Stimulated activated naive CD8-positive, alpha-beta T cell treated with anti-CD3 and anti-CD28 coated beads, Interleukin-15, Interleukin-2, amounts not matched to agents 100 U/mL and 50 U/mL, for 24 hours (primary cell): ENCODE measurements around the gene OAT.
"Not testable (repeated sequence)": the region's sequence is repeated elsewhere in the genome, so short reads cannot be mapped to it uniquely, and the experiment has no call there.

Source experiments
- ATAC-seq: fragments of 150-1000 bp; cut with Tn5 transposase; one replicate; pipeline ENCODE4 v1.10.0; 2021
- DNase-seq: peaks from one replicate; pipeline ENCODE4 v3.0.0; 2021

The OAT gene

DNA sequence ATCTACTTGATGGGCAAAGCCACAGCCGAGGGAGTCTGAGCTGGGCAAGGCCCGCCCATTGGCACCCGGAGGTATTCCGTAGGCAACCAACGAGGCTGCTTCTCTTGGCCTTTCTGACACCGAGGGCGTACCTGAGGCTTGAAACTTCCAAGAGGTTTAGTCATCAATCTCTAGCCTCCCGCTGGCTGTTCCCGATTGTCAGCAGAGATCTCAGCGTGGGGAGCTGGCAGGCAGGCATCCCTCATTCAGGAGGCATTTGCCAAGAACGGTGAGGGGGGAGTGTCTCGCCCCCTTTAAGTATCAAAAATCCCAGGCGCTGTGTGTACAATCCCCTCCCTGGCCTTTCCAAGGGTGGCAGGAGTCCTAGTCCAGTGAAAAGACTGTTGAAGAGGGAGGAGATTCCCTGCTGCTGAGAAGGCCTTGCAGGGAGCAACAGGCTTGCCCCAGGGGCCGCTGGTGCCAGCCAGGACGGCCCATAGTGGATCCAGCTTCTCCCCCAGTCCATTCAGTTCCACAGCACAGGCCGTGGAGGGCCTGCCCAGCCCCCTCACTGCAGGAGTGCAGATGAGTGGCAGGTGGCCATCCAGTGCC is 39.7 kb downstream of the OAT start:
- no peak for DNase-seq
- no peak for ATAC-seq

- DNase-seq (no peak), ATAC-seq (no peak)
These were observed 40.5 kb downstream of the OAT start for GRCh38 chr10:124378271-124378670.

- no peak for ATAC-seq
- DNase-seq: no peak
These were observed 41.6 kb downstream of the OAT start for GRCh38 chr10:124377101-124377500.

GRCh38 chr10:124376411-124376810 is 42.3 kb downstream of the OAT start:
- DNase-seq: no peak
- no peak for ATAC-seq

- DNase-seq: no peak
- ATAC-seq: no peak
These were observed 43.0 kb downstream of the OAT start for GRCh38 chr10:124375691-124376090.

GRCh38 chr10:124375353-124375614 is 43.4 kb downstream of the OAT start:
- DNase-seq: no peak
- no peak for ATAC-seq

DNA sequence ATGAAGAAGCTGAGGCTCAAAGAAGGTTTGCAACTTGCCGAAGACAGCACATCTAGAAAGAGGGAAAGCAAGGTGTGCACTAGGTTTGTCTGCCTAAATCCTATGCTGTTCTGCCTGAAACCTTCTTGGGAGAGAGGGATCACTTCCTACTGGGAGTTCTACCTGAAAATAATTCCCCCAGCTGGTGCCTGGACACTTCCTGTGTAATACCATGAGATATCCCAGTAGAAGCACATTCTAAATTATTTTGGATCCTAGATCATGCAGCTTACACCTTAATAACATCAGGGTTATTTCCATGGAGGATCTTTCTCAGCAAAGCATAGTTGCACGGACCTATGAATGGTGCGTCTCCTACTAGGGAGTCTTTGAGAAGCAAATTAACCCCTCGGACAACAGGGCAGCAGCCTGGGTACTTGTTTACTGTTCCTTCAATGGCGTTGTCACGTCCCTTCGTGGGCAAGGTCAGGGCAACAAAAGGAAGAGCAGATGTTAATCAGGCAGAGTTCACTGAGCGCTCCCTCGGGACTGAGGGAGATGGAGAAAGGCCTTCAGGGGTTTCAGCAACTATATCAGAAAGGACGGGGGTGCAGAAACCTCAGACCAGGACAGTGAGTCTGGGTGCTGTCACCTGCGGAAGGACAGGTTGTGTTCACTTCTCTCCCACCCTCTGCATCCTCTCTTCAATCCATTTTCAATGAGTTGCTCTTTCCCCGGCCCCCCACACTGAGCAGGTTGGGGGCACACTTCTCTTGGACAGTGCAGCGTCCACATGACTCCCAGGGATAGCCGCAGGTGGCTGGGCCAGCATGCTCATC is 44.0 kb downstream of the OAT start:
- ATAC-seq (no peak), DNase-seq (no peak)

DNA sequence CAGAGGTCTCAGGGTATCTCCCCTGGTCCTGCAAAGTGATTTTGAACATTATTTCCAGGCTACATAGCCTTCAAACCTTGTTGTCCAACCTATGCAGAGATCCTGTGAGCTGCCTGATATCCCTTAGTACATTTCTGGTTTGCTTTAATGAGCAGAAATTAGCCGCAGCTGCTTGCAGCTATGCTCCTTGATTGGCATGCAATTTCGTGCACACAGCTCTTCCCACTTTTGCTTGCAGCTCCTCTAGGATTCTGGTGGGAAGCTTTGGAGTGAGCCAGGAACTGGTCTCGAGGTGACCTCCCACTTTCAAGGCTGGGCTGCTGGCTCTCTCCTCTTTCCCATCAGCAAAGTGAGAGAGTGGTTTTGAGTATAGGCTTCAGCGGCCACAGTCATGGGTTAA is 45.8 kb downstream of the OAT start:
- DNase-seq (no peak), ATAC-seq (no peak)

- ATAC-seq (no peak), DNase-seq (no peak)
These were observed 48.3 kb downstream of the OAT start for GRCh38 chr10:124370426-124370825.

GRCh38 chr10:124369986-124370385 is 48.7 kb downstream of the OAT start:
- ATAC-seq: no peak
- no peak for DNase-seq

- not testable (repeated sequence) for DNase-seq, ATAC-seq
These were observed 49.2 kb downstream of the OAT start for GRCh38 chr10:124369533-124369932.

DNA sequence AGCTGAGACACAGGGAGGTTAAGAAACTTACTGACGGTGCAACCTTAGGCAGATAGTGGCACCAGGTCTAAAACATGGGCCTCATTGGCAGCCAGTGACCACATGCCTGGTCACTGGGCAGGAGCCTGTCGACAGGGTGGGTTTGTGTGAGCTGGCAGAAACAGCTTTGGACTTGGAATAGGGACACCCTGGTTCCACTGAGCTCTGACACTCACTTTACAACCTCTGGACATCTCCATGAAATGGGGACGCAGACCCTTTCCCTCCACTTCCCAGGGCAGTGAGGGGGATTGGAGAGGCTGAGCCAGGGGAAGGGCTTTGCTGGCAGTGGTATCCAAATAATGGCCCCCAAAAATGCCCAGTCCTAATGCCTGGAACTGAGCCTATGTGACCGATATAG is 49.7 kb downstream of the OAT start:
- ATAC-seq (no peak), DNase-seq (no peak)

DNA sequence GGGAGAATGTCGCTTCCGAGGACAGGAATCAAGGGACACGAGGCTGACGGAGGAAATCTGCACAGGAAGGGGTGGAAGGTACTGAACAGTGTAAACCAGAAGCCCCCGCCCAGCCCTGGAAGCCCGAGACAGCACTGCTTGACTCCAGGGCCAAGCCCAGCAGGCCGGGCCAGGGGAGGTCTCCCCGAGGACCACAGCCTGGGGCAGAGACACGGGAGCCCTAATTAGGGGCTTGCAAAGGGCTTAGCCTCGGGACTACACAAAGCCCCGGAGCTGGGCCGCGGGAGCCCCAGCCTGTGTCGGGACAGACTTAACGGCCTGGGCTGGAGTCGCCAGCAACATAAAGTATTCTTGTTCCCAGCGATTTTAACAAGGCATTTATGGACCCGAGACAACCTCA is 50.8 kb downstream of the OAT start:
- no peak for DNase-seq
- ATAC-seq: no peak

DNA sequence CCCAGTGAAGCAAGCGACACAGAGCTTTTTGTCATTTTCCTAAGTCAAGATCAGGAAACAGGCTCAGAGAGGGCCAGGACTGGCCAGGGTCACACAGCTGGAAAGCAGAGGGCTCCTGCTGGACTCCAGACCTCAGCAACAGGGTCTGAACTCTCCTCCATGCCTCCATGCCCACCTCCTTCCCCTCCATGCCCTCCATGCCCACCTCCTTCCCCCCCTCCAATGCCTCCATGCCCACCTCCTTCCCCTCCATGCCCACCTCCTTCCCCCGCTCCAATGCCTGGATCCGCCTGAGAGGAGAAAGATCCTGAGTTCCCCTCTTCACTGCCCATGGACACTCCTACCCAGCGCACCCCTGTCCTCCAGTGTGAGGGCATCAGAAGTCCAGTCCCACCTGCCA is 51.3 kb downstream of the OAT start:
- ATAC-seq: no peak

DNA sequence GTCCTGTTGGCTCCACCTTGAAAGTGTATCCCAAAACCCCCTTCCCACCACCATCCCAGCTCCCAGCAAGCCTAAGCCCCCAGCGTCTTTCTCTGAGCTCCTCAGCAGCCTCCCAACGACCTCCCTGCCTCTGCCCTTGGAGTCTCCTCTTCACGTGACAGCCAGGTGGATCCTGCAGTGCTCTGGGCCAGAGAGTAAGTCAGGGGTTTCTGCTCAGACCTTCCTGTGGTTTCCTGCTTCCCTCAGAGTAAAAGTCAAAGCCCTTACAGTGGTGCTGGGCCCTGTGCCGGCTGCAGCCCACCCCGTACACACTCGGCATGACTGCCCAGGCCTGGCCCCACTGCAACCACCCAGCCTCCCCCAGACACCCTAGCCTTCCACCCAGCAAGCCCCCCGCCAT is 51.9 kb downstream of the OAT start:
- no peak for ATAC-seq

More for the DNA sequence above, 51.3 kb downstream of the OAT start:
- no peak for DNase-seq

DNA sequence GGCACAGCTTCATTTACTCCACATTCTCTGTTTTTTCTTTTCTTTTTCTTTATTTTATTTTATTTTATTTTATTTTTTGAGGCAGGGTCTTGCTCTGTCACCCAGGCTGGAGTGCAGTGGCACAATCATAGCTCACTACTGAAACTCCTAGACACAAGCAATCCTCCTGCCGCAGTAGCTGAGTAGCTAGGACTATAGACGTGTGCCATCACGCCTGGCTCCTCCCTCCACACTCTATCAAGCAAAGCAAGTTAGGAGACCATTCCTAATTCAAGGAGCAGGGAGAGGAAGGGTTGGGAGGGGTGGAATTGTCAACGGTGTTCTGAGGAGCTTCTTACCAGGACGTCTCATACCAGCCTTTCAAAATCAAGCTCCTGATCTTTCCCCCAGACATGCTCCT is 52.4 kb downstream of the OAT start:
- ATAC-seq (no peak), DNase-seq (no peak)

More for the DNA sequence above, 51.9 kb downstream of the OAT start:
- no peak for DNase-seq

DNA sequence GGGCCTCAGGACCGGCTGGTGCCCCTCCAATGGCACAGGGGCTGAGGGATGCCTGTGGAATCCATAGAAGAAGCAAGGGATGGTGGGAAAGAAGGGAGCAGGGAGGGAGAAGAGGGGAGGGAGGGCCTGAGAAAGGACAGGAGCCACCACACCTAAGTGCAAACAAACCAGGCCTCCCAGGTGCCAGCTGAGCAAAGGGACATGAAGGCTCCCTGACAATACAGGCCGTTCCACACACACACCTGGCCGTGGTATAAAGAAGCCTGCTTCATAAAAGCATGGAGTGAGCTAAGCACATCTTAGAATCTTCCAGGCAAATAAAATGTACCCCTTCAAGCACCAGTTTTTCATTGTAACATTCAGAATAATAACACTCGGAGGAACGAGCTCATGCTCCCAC is 54.0 kb downstream of the OAT start:
- DNase-seq (no peak), ATAC-seq (no peak)

- DNase-seq: no peak
- no peak for ATAC-seq
These were observed 56.2 kb downstream of the OAT start for GRCh38 chr10:124362568-124362967.

DNA sequence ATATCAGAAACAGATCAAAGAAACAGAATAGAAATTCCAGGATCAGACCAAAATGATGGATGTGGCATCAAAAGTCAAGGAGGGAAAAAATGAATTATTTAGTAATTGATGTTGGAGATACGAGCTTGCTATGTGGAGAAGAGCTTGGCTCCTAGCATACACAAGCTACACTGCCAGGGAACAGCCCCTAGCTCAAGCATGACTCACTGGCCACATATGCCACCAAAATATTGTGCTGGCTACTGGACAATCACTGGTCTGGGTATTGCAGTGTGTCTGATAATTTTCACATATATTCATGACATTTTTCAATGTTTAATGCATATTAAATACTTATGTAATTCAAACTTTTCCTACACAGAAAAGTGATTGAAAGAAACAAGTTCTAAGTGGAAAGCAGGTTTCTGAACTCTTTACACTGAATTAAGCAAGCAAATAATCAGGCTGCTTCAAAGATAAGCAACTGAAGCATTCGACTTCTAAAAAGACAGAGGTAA is 59.3 kb downstream of the OAT start:
- no peak for ATAC-seq
- DNase-seq: no peak

DNA sequence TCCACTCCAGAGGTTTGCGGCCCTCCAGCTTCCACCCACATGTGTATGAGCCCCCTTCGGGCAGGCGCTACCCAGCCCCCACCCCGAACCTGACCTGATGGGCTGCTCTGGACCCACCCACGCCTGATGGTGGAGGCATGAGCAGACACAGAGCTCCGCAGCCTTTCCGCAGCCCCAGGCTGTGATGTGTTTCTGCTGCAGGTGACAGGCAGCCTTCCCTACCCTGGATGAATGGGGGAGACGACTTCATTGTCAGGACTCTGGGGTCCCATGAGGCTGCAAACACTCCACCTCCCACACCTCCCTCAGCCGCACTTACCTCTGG is 61.2 kb downstream of the OAT start:
- no peak for ATAC-seq
- no peak for DNase-seq

DNA sequence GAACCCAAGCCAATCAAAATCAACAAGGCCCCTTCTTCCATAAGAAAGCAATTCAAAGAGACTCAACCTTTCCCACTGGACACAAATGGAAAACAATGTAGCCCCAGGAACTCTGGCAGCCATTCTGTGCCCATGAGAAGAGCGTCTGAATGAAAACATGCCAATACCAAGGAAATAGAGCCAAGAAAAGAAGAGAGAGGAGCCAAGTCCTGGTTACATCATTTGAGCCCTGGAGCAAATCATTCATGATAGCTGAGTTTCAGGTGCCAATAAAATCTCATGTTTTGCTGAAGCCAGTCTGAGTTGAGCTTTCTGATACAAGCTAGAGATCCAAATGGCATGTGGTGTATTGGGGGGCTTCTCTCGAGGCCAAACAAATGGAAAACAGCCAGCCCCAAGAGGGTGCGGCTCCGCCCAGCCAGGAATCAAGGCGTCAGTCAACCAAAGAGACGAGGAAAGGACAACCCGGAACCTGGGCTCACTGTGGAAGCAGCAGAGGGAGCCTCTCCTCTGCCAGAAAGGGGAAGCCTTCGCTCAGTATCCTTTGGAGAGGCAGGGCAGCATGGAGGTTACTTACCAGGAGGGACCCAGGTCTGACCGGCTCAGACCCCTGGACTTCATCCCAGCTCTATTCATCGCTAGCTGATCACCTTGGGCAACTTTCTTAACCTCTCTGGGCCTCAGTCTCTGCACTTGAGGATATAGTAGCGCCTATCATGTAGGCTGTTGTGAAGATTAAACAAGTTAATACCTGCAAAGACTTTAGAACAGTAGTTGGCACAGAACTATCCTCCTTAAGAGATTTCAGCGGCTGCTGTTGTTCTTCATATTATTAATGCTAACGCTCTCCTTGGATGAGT is 61.8 kb downstream of the OAT start:
- DNase-seq (no peak), ATAC-seq (no peak)

- ATAC-seq: peak; percentile 82
These were observed 64.0 kb downstream of the OAT start for GRCh38 chr10:124354411-124355382.

More at GRCh38 chr10:124354411-124355382, 64.0 kb downstream of the OAT start:
- DNase-seq: peak; percentile 48
